GF-D8 (cell line): Measurements from ENCODE around the gene PDCL2.
A peak's percentile ranks its signal among the peaks of the same experiment; 100 is the strongest.
"Not testable (repeated sequence)": the region's sequence is repeated elsewhere in the genome, so short reads cannot be mapped to it uniquely, and the experiment has no call there.

Source experiments
- DNase-seq: peaks from one replicate; lab custom pipeline; 2025; lab: John Stamatoyannopoulos, UW

The PDCL2 gene

GRCh38 chr4:55588160-55588559, 3.9 kb downstream of the PDCL2 start:
- no peak for DNase-seq

GRCh38 chr4:55582773-55583172, 9.3 kb downstream of the PDCL2 start:
- not testable (repeated sequence) for DNase-seq

- DNase-seq, result no peak
Observed at GRCh38 chr4:55578341-55579010, 13.6 kb downstream of the PDCL2 start.

GRCh38 chr4:55575513-55575912, 16.5 kb downstream of the PDCL2 start:
- no peak for DNase-seq

GRCh38 chr4:55574252-55574651, 17.8 kb downstream of the PDCL2 start:
- DNase-seq, result no peak

GRCh38 chr4:55571806-55572205, 20.2 kb downstream of the PDCL2 start:
- no peak for DNase-seq

GRCh38 chr4:55568905-55569504, 23.0 kb downstream of the PDCL2 start:
- DNase-seq, result no peak

- DNase-seq, result no peak
Observed at GRCh38 chr4:55561889-55562288, 30.2 kb downstream of the PDCL2 start.

GRCh38 chr4:55560096-55560495, 31.9 kb downstream of the PDCL2 start:
- DNase-seq, result no peak

- DNase-seq, result no peak
Observed at GRCh38 chr4:55554453-55555030, 37.5 kb downstream of the PDCL2 start.

- DNase-seq, result no peak
Observed at GRCh38 chr4:55553441-55554201, 38.4 kb downstream of the PDCL2 start.

- not testable (repeated sequence) for DNase-seq
Observed at GRCh38 chr4:55551964-55552363, 40.1 kb downstream of the PDCL2 start.

GRCh38 chr4:55549888-55550287, 42.2 kb downstream of the PDCL2 start:
- DNase-seq, result no peak

- no peak for DNase-seq
Observed at GRCh38 chr4:55547918-55548317, 44.1 kb downstream of the PDCL2 start.

- DNase-seq, result no peak
Observed at GRCh38 chr4:55547466-55547770, 44.6 kb downstream of the PDCL2 start.

- peak; percentile 49 for DNase-seq
Observed at GRCh38 chr4:55546756-55547465, 45.1 kb downstream of the PDCL2 start, which contains the start of gene CLOCK. CLOCK (minus strand) TSS chr4:55546909; CDS start chr4:55482785, 64,124 bp downstream.

- no peak for DNase-seq
Observed at GRCh38 chr4:55546506-55546755, 45.6 kb downstream of the PDCL2 start.

- peak; percentile 53 for DNase-seq
Observed at GRCh38 chr4:55545641-55546505, 46.2 kb downstream of the PDCL2 start.

GRCh38 chr4:55545151-55545550, 46.9 kb downstream of the PDCL2 start:
- DNase-seq, result no peak

- DNase-seq, result no peak
Observed at GRCh38 chr4:55543858-55544257, 48.2 kb downstream of the PDCL2 start.

GRCh38 chr4:55540271-55540670, 51.8 kb downstream of the PDCL2 start:
- no peak for DNase-seq

- no peak for DNase-seq
Observed at GRCh38 chr4:55539658-55540057, 52.4 kb downstream of the PDCL2 start.
